Thyroid gland (tissue), 4 donors: ENCODE data around the gene TRIM41. TPM values are rescaled to one million over a fixed set of nuclear protein-coding genes. Genes with fewer than 3 reads are reported as not detected.

Source experiments
- DNase-seq, 2 donors: peaks; one replicate each; pipeline ENCODE4 v3.0.0-alpha.2; 2019
- H3K27ac ChIP-seq, 3 donors: fragments of 200-600 bp; sonication (generic); 1 replicate in 2 of 3; 2 replicates in 1 of 3; pipeline ENCODE4 v1.5.1; 2016 to 2019; ENCODE audit warnings: mild to moderate bottlenecking in 1 of 3, moderate library complexity in 1 of 3
- H3K27me3 ChIP-seq: fragments of 200-600 bp; sonication (generic); one replicate; pipeline ENCODE4 v1.5.1; 2019
- H3K36me3 ChIP-seq, 2 donors: fragments of 200-600 bp; sonication (generic); one replicate each; pipeline ENCODE4 v1.5.1; 2016 to 2019
- H3K4me1 ChIP-seq, 2 donors: fragments of 200-600 bp; sonication (generic); one replicate each; pipeline ENCODE4 v1.5.1; 2017 to 2019
- H3K4me3 ChIP-seq, 3 donors: fragments of 200-600 bp; sonication (generic); replicated peaks in 1 of 3; 1 replicate in 2 of 3; 2 replicates in 1 of 3; pipeline ENCODE4 v1.5.1; 2016; ENCODE audit warnings: mild to moderate bottlenecking in 1 of 3
- H3K9me3 ChIP-seq: fragments of 200-600 bp; sonication (generic); one replicate; pipeline ENCODE4 v1.5.1; 2017
- CTCF ChIP-seq, 6 experiments: fragments of 200-600 bp in 3 of 6; fragments of 450-650 bp in 3 of 6; sonication (generic) in 3 of 6; IDR thresholded peaks; one replicate each; pipeline ENCODE4 v1.5.1; 2016 to 2019; ENCODE audit warnings: antibody characterized with exemption in 6 of 6, mild to moderate bottlenecking in 2 of 6, inconsistent platforms in 1 of 6, moderate library complexity in 1 of 6
- POLR2A ChIP-seq, 2 donors: fragments of 450-650 bp; IDR thresholded peaks; one replicate each; pipeline ENCODE4 v1.6.1; 2017; ENCODE audit warnings: antibody characterized with exemption in 2 of 2, mild to moderate bottlenecking in 2 of 2, moderate library complexity in 1 of 2
- WGBS, 2 donors: methylation state at CpG; one replicate each; pipeline ENCODE4 v1.1.5; 2017; 5-methylcytosine and 5-hydroxymethylcytosine counted together
- intact Hi-C: fragments of 100-400 bp; cut with DNase I; formaldehyde crosslinking; loops from one replicate; pipeline ENCODE4 v1.15.1; 2023
- total RNA-seq, 4 donors: library from RNA; depleted of rRNA; stranded (reverse); fragments of >200 nt; gene quantifications; one replicate each; pipeline ENCODE4 v1.2.3, GENCODE V29; 2016

Gene TRIM41
- total RNA-seq, 4 donors from 2014 or later: 18.8 to 31.1 (median 22.8) TPM

- TF ChIP-seq POLR2A (IDR thresholded peaks at IDR 0.05) (peak; percentile 71 to 82), CTCF (IDR thresholded peaks at IDR 0.05) (peak in 1 of 6 experiments; percentile 16)
- 0% methylated on average over 36 to 42 of the region's 50 CpGs for WGBS, 2 donors
- Histone ChIP-seq H3K4me3 (peak within 1 kb of the TSS; percentile 42 to 67 (median 59)), H3K27ac (peak within 1 kb of the TSS; percentile 80 to 95 (median 93)), H3K4me1 (peaks cover 32 to 43% of the 10 kb centered on the region in 2 donors), H3K36me3 (peaks cover 34 to 35% of the 10 kb centered on the region in 2 donors), H3K27me3 (no peaks in the 10 kb centered on the region), H3K9me3 (no peaks in the 10 kb centered on the region)
- intact Hi-C loops: no loop called here
- DNase-seq: peak; percentile 92
These were observed 20.7 kb downstream of the TRIM41 start, which contains the start of gene RACK1 for GRCh38 chr5:181243564-181244343. RACK1 (minus strand) TSS chr5:181243906; CDS start chr5:181243800, 106 bp downstream.

- intact Hi-C loops: no loop called here
These were observed 22.6 kb downstream of the TRIM41 start for GRCh38 chr5:181245427-181246275.

GRCh38 chr5:181246276-181247049 lies 23.4 kb downstream of the TRIM41 start:
- intact Hi-C loops: no loop called here
- Histone ChIP-seq H3K36me3 (peaks cover 7 to 8% of the 10 kb centered on the region in 2 donors), H3K4me1 (peaks cover 49 to 67% of the 10 kb centered on the region in 2 donors), H3K4me3 (peak overlapping the region; percentile 23 to 86 (median 79)), H3K27me3 (no peaks in the 10 kb centered on the region), H3K9me3 (no peaks in the 10 kb centered on the region), H3K27ac (peak overlapping the region; percentile 93 to 98 (median 95))
- DNase-seq: peak; percentile 90 to 92
- TF ChIP-seq CTCF (IDR thresholded peaks at IDR 0.05) (peak in 2 of 6 experiments; percentile 4 to 5), POLR2A (IDR thresholded peaks at IDR 0.05) (peak in 1 of 2 donors; percentile 73)
- 0 to 1% methylated on average over 31 to 47 of the region's 55 CpGs for WGBS, 2 donors

More at GRCh38 chr5:181245427-181246275, 22.6 kb downstream of the TRIM41 start:
- H3K4me3 ChIP-seq: peak overlapping the region in 2 of 3 donors; percentile 79 to 86
- 29 to 30% methylated on average over 32 to 34 of the region's 34 CpGs for WGBS, 2 donors
- peak overlapping the region; percentile 93 to 98 (median 95) for H3K27ac ChIP-seq
- TF ChIP-seq CTCF (IDR thresholded peaks at IDR 0.05) (no peak), POLR2A (IDR thresholded peaks at IDR 0.05) (no peak)
- no peak for DNase-seq
- no peaks in the 10 kb centered on the region for H3K9me3 ChIP-seq
- peaks cover 45 to 62% of the 10 kb centered on the region in 2 donors for H3K4me1 ChIP-seq
- no peaks in the 10 kb centered on the region for H3K27me3 ChIP-seq
- H3K36me3 ChIP-seq: peaks cover 15 to 16% of the 10 kb centered on the region in 2 donors

- H3K27ac ChIP-seq: peak overlapping the region; percentile 26 to 95 (median 64)
- H3K4me1 ChIP-seq: peaks cover 54 to 71% of the 10 kb centered on the region in 2 donors
- no peaks in the 10 kb centered on the region for H3K9me3 ChIP-seq
- intact Hi-C loops: no loop called here
- DNase-seq: no peak
- peak overlapping the region in 2 of 3 donors; percentile 3 to 79 for H3K4me3 ChIP-seq
- TF ChIP-seq CTCF (IDR thresholded peaks at IDR 0.05): no peak
- peak in 1 of 2 donors; percentile 12 for TF ChIP-seq POLR2A (IDR thresholded peaks at IDR 0.05)
- WGBS, 2 donors: 63 to 73% methylated on average over 4 of the region's 4 CpGs
- no peaks in the 10 kb centered on the region for H3K27me3 ChIP-seq
- H3K36me3 ChIP-seq: no peaks in the 10 kb centered on the region
These were observed 25.2 kb downstream of the TRIM41 start for GRCh38 chr5:181248277-181248676.
